Measurements from ENCODE around the gene SLC12A4. TPM values are rescaled to one million over a fixed set of nuclear protein-coding genes. Genes with fewer than 3 reads are reported as not detected.
"Not testable (repeated sequence)": the region's sequence is repeated elsewhere in the genome, so short reads cannot be mapped to it uniquely, and the experiment has no call there.

Gene SLC12A4
- total RNA-seq, 1 donor from 2014 or later, result 8.0 TPM

GRCh38 chr16:67987460-67988160 is 19.2 kb upstream of the SLC12A4 start:
- no peak for DNase-seq

GRCh38 chr16:67986949-67987348 is 18.5 kb upstream of the SLC12A4 start:
- DNase-seq, result no peak

GRCh38 chr16:67982011-67982696 is 13.7 kb upstream of the SLC12A4 start:
- DNase-seq, result no peak

GRCh38 chr16:67979955-67980678 is 11.7 kb upstream of the SLC12A4 start, which contains the start of gene DPEP3:
TSS of gene DPEP3 (minus strand) at chr16:67980499. CDS start at chr16:67980380, 119 bp downstream.
- DNase-seq, result no peak

GRCh38 chr16:67977469-67978227 is 9.2 kb upstream of the SLC12A4 start:
- DNase-seq, result no peak

GRCh38 chr16:67977005-67977404 is 8.6 kb upstream of the SLC12A4 start:
- no peak for DNase-seq

GRCh38 chr16:67976205-67976604 is 7.8 kb upstream of the SLC12A4 start:
- DNase-seq, result no peak

GRCh38 chr16:67975321-67976105 is 7.1 kb upstream of the SLC12A4 start:
- DNase-seq, result no peak

GRCh38 chr16:67972285-67972684 is 3.8 kb upstream of the SLC12A4 start:
- DNase-seq, result not testable (repeated sequence)

- no peak for DNase-seq
Observed at GRCh38 chr16:67971111-67971510, 2.7 kb upstream of the SLC12A4 start.

- no peak for DNase-seq
Observed at GRCh38 chr16:67969254-67970039, 1.0 kb upstream of the SLC12A4 start.

GRCh38 chr16:67967958-67968399 is 458 bp downstream of the SLC12A4 start:
- no peak for DNase-seq

GRCh38 chr16:67967183-67967957 is 1.1 kb downstream of the SLC12A4 start:
- no peak for DNase-seq

GRCh38 chr16:67966549-67967182 is 1.8 kb downstream of the SLC12A4 start:
- no peak for DNase-seq

GRCh38 chr16:67965668-67966548 is 2.5 kb downstream of the SLC12A4 start:
- no peak for DNase-seq

GRCh38 chr16:67964477-67965131 is 3.8 kb downstream of the SLC12A4 start:
- DNase-seq, result no peak

- DNase-seq, result no peak
Observed at GRCh38 chr16:67963662-67964321, 4.6 kb downstream of the SLC12A4 start.

Data from occipital lobe (tissue), 2 donors.